ENCODE results near the gene SGMS1. TPM values are rescaled to one million over a fixed set of nuclear protein-coding genes. Genes with fewer than 3 reads are reported as not detected.

SGMS1 gene
- total RNA-seq, 1 experiment from 2014 or later, result 24.7 TPM

DNA sequence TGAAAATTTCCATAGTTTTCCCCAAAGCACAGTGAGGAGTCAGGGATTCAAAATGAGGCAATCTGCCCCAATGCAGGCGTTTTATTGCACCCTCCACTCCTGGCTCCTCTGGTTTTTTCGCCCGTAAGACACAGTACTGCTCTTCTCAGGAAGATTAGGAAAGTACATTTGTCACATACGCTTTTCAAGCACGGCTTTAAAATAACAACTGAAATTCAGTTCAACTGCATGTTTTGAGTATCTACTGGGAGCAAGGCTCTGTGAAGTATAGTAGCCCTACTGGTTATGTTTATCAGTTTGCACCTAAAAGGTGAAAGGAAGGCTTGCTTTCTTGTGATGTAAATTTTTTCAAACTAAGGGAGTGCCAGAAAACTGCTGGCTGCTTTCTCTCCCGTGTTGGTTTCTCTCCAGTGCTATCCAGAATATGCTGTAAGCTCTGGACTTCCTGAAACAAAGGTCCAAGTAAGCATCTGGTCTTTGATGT lies 1.9 kb upstream of the SGMS1 start:
- BruUV-seq (replicated peaks), result TSS peak; percentile 37
- Mint-ChIP-seq H3K4me3 (ENCODE audit: unreplicated experiment) (peak overlapping the region; percentile 82), H3K27me3 (ENCODE audit: insufficient read depth, unreplicated experiment) (no peaks in the 10 kb centered on the region), H3K9me3 (ENCODE audit: unreplicated experiment) (no peaks in the 10 kb centered on the region), H3K27ac (ENCODE audit: low read depth, unreplicated experiment) (peak overlapping the region; percentile 80), H3K4me1 (ENCODE audit: insufficient read depth, unreplicated experiment) (peaks cover 8% of the 10 kb centered on the region), H3K36me3 (ENCODE audit: insufficient read depth, unreplicated experiment) (peaks cover 7% of the 10 kb centered on the region)
- intact Hi-C loops (cut with micrococcal nuclease), result loop anchor here (1.0 to 10.0 kb wide), 5 partner anchors 39 to 209 kb away; partner anchors contain the start of gene ASAH2B
- TF ChIP-seq, protein P1, sequence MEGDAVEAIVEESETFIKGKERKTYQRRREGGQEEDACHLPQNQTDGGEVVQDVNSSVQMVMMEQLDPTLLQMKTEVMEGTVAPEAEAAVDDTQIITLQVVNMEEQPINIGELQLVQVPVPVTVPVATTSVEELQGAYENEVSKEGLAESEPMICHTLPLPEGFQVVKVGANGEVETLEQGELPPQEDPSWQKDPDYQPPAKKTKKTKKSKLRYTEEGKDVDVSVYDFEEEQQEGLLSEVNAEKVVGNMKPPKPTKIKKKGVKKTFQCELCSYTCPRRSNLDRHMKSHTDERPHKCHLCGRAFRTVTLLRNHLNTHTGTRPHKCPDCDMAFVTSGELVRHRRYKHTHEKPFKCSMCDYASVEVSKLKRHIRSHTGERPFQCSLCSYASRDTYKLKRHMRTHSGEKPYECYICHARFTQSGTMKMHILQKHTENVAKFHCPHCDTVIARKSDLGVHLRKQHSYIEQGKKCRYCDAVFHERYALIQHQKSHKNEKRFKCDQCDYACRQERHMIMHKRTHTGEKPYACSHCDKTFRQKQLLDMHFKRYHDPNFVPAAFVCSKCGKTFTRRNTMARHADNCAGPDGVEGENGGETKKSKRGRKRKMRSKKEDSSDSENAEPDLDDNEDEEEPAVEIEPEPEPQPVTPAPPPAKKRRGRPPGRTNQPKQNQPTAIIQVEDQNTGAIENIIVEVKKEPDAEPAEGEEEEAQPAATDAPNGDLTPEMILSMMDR (IDR thresholded peaks at IDR 0.05; ENCODE audit: unreplicated experiment), result no peak
- DNase-seq (ENCODE audit: unreplicated experiment), result peak; percentile 20
- POLR2A ChIA-PET, result interaction anchor here (0.6 to 8.3 kb wide), 13 partner anchors 10 to 427 kb away, joined by 3 to 167 read pairs (median 7); partner anchors contain the start of gene ASAH2B
- CTCF ChIA-PET, result interaction anchor here (0.5 to 2.6 kb wide), 7 partner anchors 20 to 1519 kb away, joined by 3 to 7 read pairs (median 4); no protein-coding TSS in a partner anchor

GRCh38 chr10:50624866-50625501 lies 1.2 kb upstream of the SGMS1 start:
- Mint-ChIP-seq H3K4me3 (ENCODE audit: unreplicated experiment) (peak overlapping the region; percentile 82), H3K9me3 (ENCODE audit: unreplicated experiment) (no peaks in the 10 kb centered on the region), H3K27me3 (ENCODE audit: insufficient read depth, unreplicated experiment) (no peaks in the 10 kb centered on the region), H3K36me3 (ENCODE audit: insufficient read depth, unreplicated experiment) (peaks cover 7% of the 10 kb centered on the region), H3K4me1 (ENCODE audit: insufficient read depth, unreplicated experiment) (peaks cover 11% of the 10 kb centered on the region), H3K27ac (ENCODE audit: low read depth, unreplicated experiment) (peak overlapping the region; percentile 96)
- CTCF ChIA-PET, result interaction anchor here (0.6 to 1.5 kb wide), 10 partner anchors 12 to 665 kb away, joined by 3 to 8 read pairs (median 4); partner anchors contain the start of gene ASAH2B
- BruUV-seq (replicated peaks), result no TSS peak
- POLR2A ChIA-PET, result interaction anchor here (0.6 to 8.3 kb wide), 37 partner anchors 11 to 1086 kb away, joined by 3 to 167 read pairs (median 4); partner anchors contain the start of genes ASAH2B, ERCC6 and WASHC2A
- TF ChIP-seq, protein P1 (IDR thresholded peaks at IDR 0.05; ENCODE audit: unreplicated experiment), result peak; percentile 55
- intact Hi-C loops (cut with micrococcal nuclease), result loop anchor here (1.0 to 10.0 kb wide), 6 partner anchors 38 to 313 kb away; partner anchors contain the start of gene ASAH2B
- DNase-seq (ENCODE audit: unreplicated experiment), result peak; percentile 65

DNA sequence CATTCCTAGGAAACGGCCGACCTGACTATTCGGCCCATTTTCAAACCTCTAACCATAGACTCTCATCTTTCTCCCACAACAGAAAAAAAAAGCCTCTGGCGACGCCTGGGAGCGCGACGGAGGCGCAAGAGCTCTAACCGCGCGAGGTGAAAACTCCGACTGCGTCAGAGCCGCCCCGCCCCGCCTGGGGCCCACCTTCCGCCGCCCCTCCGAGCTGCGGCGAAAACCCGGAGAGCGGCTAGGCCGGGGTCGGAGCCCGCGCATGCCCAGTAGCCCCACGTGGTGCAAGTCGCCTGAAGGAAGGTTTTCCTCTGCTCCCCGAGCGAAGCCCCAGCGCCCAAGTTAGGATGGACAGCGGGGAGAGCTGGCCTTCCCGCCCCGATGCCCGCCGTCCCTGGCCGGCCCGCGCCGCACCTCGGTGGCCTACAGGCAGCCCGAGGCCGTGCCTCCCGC lies 683 bp upstream of the SGMS1 start:
- H3K27me3 Mint-ChIP-seq (ENCODE audit: insufficient read depth, unreplicated experiment), result no peaks in the 10 kb centered on the region
- TF ChIP-seq, protein P1 (IDR thresholded peaks at IDR 0.05; ENCODE audit: unreplicated experiment), result no peak
- peak overlapping the region; percentile 82 for H3K4me3 Mint-ChIP-seq (ENCODE audit: unreplicated experiment)
- H3K9me3 Mint-ChIP-seq (ENCODE audit: unreplicated experiment), result no peaks in the 10 kb centered on the region
- no TSS peak for BruUV-seq (replicated peaks)
- H3K27ac Mint-ChIP-seq (ENCODE audit: low read depth, unreplicated experiment), result peak overlapping the region; percentile 96
- CTCF ChIA-PET, result interaction anchor here (0.6 to 1.5 kb wide), 10 partner anchors 11 to 203 kb away, joined by 3 to 8 read pairs (median 4); partner anchors contain the start of gene ASAH2B
- POLR2A ChIA-PET, result interaction anchor here (0.6 to 8.3 kb wide), 35 partner anchors 11 to 1086 kb away, joined by 3 to 167 read pairs (median 4); partner anchors contain the start of genes ASAH2B, ERCC6 and WASHC2A
- peaks cover 16% of the 10 kb centered on the region for H3K4me1 Mint-ChIP-seq (ENCODE audit: insufficient read depth, unreplicated experiment)
- intact Hi-C loops (cut with micrococcal nuclease), result loop anchor here (2.0 to 10.0 kb wide), 5 partner anchors 38 to 312 kb away; partner anchors contain the start of gene ASAH2B
- H3K36me3 Mint-ChIP-seq (ENCODE audit: insufficient read depth, unreplicated experiment), result peaks cover 7% of the 10 kb centered on the region
- DNase-seq (ENCODE audit: unreplicated experiment), result peak; percentile 93

Data from MCF 10A (cell line).